Bone marrow (tissue), 2 donors: ENCODE results near the gene HINT3.
A peak's percentile ranks its signal among the peaks of the same experiment; 100 is the strongest.
"Not testable (repeated sequence)": the region's sequence is repeated elsewhere in the genome, so short reads cannot be mapped to it uniquely, and the experiment has no call there.

Experiments
- DNase-seq, 2 donors: peaks; one replicate each; lab custom pipeline; 2025; lab: John Stamatoyannopoulos, UW

Gene HINT3

GRCh38 chr6:125961117-125961516 lies 4.5 kb downstream of the HINT3 start:
- no peak for DNase-seq

GRCh38 chr6:125962900-125963497 lies 6.4 kb downstream of the HINT3 start:
- DNase-seq: no peak

GRCh38 chr6:125963817-125964216 lies 7.2 kb downstream of the HINT3 start:
- no peak for DNase-seq

GRCh38 chr6:125966569-125966968 lies 10.0 kb downstream of the HINT3 start:
- DNase-seq: no peak

- no peak for DNase-seq
Measured at GRCh38 chr6:125968493-125968892, 11.9 kb downstream of the HINT3 start.

GRCh38 chr6:125970760-125971159 lies 14.2 kb downstream of the HINT3 start:
- no peak for DNase-seq

- DNase-seq: not testable (repeated sequence)
Measured at GRCh38 chr6:125972478-125972877, 15.9 kb downstream of the HINT3 start.

- peak in 1 of 2 donors; percentile 61 for DNase-seq
Measured at GRCh38 chr6:125974214-125974866, 17.8 kb downstream of the HINT3 start.

GRCh38 chr6:125979101-125979500 lies 22.5 kb downstream of the HINT3 start:
- DNase-seq: no peak

- DNase-seq: no peak
Measured at GRCh38 chr6:125981571-125982185, 25.1 kb downstream of the HINT3 start.

GRCh38 chr6:125983246-125983945 lies 26.8 kb downstream of the HINT3 start:
- DNase-seq: no peak

- DNase-seq: no peak
Measured at GRCh38 chr6:125984311-125984710, 27.7 kb downstream of the HINT3 start.

GRCh38 chr6:125985522-125985921 lies 29.0 kb downstream of the HINT3 start:
- no peak for DNase-seq

- DNase-seq: no peak
Measured at GRCh38 chr6:125985979-125986300, 29.4 kb downstream of the HINT3 start.

- peak; percentile 54 to 64 for DNase-seq
Measured at GRCh38 chr6:125986301-125987025, 29.9 kb downstream of the HINT3 start, which contains the start of gene TRMT11. TRMT11 (plus strand) TSS chr6:125986540; CDS start chr6:125986551, 11 bp downstream.

GRCh38 chr6:125987026-125987617 lies 30.6 kb downstream of the HINT3 start:
- no peak for DNase-seq

GRCh38 chr6:125988280-125988679 lies 31.7 kb downstream of the HINT3 start:
- DNase-seq: no peak

GRCh38 chr6:125989631-125990030 lies 33.1 kb downstream of the HINT3 start:
- no peak for DNase-seq

- no peak for DNase-seq
Measured at GRCh38 chr6:125991653-125992052, 35.1 kb downstream of the HINT3 start.

- no peak for DNase-seq
Measured at GRCh38 chr6:125994670-125995488, 38.3 kb downstream of the HINT3 start.
